HG03520 (cell line): ENCODE results near the gene MED14.
"Not testable (repeated sequence)": the region's sequence is repeated elsewhere in the genome, so short reads cannot be mapped to it uniquely, and the experiment has no call there.

Experiments used
- ATAC-seq: cut with Tn5 transposase; IDR thresholded peaks from one replicate; pipeline ENCODE4 v1.9.1; 2021; ENCODE audit warnings: mild to moderate bottlenecking, moderate library complexity; ENCODE audit not compliant: unreplicated experiment

Gene MED14

GRCh38 chrX:40732499-40732898 lies 2.8 kb downstream of the MED14 start:
- ATAC-seq = not testable (repeated sequence)

DNA sequence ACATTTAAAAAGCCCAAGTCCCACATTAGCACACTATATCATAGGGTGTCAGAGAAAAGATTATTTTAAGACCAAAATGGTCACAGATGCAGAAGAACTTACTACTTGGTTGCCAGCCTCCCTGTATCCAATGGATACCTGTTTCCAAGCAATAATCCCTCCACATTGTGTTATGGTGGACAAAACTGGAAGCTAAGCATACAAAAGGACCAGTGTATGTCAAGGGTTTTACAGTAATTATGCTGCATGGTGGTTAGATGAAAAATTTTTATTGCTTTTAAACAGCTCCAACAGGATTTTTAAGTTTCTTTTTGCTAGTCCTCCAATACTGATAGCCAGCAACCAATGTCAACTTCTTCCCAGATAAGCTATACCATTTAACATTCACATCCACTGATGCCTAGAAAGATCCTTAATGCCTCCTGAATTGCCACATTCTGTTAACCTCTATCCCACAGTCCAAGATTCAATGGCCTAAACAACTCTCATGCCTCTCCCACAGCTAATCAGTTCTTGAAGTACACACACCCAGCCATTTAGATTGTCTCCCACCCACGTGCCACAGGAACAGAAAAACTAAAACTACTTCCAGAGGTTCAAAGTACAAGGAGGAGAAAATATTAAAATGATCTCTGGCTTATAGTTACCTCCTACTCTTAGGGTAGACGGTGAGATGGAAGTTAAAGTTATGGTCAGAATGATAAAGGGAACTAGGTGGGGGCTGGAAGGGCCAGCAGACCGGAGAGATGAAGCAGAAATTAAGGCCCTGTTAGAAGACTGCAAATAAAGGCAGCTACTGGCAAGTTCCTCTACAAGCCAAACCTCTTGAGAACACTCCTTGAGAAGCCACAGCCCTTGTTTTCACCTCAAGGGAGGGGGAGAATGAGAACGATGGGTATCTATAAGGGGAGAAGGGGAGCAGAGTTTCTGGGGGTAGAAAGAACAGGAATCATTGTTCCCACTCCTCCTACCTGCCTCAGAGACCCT lies 5.5 kb downstream of the MED14 start:
- no peak for ATAC-seq

- no peak for ATAC-seq
Measured at GRCh38 chrX:40727581-40728252, 7.6 kb downstream of the MED14 start.

DNA sequence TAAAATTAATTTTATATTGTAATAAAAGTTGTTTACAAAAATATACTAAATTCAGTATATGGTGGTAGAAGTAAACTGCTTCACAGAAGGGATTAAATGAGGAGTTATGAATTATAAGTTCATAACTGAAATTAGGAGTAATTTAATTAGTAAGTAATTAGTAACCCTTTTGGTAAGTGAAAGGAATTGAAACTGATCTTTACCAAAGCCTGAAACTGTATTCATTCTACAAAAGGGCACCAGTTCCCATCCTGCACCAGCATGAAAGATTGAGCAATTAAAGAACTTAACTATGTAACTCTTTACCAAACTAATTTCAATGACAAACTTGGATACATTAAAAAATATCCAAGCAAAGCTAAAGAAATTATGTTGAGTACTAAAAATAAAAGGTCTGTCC lies 8.2 kb downstream of the MED14 start:
- no peak for ATAC-seq

- no peak for ATAC-seq
Measured at GRCh38 chrX:40722930-40723329, 12.4 kb downstream of the MED14 start.

GRCh38 chrX:40721489-40722106 lies 13.7 kb downstream of the MED14 start:
- no peak for ATAC-seq

GRCh38 chrX:40720792-40721191 lies 14.6 kb downstream of the MED14 start:
- ATAC-seq = no peak

- no peak for ATAC-seq
Measured at GRCh38 chrX:40720339-40720738, 15.0 kb downstream of the MED14 start.

- ATAC-seq = no peak
Measured at GRCh38 chrX:40719731-40720130, 15.6 kb downstream of the MED14 start.

DNA sequence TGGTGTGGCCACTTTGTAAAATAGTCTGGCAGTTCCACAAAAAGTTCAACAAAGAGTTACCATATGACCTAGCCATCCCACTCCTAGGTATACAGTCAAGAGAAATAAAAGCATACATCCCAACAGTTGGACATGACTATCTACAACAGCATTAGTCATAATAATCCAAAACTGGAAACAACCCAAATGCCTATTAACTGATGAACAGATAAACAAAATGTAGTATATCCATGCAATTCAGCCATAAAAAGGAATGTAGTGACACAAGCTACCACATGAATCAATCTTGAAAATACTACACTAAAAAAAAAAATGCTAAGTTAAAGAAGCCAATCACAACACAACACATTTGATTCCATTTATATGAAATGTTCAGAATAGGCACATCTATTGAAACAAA lies 16.1 kb downstream of the MED14 start:
- ATAC-seq = no peak

- no peak for ATAC-seq
Measured at GRCh38 chrX:40709395-40709794, 25.9 kb downstream of the MED14 start.

- ATAC-seq = no peak
Measured at GRCh38 chrX:40705658-40706312, 29.6 kb downstream of the MED14 start.

- no peak for ATAC-seq
Measured at GRCh38 chrX:40700640-40701342, 34.6 kb downstream of the MED14 start.

DNA sequence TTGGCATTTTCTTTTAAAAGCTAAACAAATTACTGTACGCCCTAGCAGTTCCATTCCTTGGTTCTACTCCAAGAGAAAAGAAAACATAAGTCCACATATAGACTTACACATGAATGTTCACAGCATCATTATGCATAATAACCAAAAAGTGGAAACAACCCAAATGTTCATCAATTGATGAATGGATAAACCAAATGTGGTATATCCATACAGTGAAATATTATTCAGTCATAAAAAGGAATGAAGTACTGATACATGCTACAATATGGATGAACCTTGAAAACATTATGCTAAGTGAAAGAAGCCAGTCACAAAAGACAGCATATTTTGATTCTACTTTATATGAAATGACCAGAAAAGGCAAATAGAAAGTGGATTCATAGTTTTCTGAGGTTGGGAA lies 36.5 kb downstream of the MED14 start:
- ATAC-seq = no peak

- ATAC-seq = no peak
Measured at GRCh38 chrX:40694802-40695201, 40.5 kb downstream of the MED14 start.

- no peak for ATAC-seq
Measured at GRCh38 chrX:40688929-40689328, 46.4 kb downstream of the MED14 start.

- no peak for ATAC-seq
Measured at GRCh38 chrX:40687169-40687568, 48.2 kb downstream of the MED14 start.

- ATAC-seq = no peak
Measured at GRCh38 chrX:40685362-40685918, 49.9 kb downstream of the MED14 start.

- no peak for ATAC-seq
Measured at GRCh38 chrX:40684092-40684491, 51.2 kb downstream of the MED14 start.

DNA sequence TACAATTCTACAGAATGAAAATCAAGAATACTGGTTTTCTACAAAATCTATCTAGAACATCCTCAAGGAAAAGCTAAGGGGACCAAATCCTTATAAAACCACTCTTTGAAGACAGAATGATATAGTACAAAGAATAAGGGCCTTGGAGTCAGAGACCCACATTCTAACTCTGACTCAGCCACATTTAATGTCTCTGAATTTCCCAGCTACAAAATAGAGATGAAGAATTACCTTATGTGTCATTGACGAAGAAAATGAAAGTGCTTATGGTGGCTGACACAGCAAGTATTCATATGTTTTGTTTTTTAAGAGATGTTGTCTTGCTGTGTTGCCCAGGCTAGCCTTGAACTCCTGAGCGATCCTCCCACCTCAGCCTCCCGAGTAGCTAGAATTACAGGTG lies 52.1 kb downstream of the MED14 start:
- ATAC-seq = no peak
